GM23338 (cell line): ENCODE measurements around the gene TRNP1.

Experiments
- CREB1 ChIP-seq: fragments of 250-450 bp; sonication (Bioruptor Pico); IDR thresholded peaks from 2 replicates; pipeline ENCODE4 v1.5.0; 2020; ENCODE audit warnings: low read depth, mild to moderate bottlenecking, moderate library complexity
- EZH2 ChIP-seq: fragments of 200-600 bp; sonication (generic); IDR thresholded peaks from one replicate; pipeline ENCODE4 v1.8.0; 2017; ENCODE audit warnings: antibody characterized with exemption, mild to moderate bottlenecking, low read depth; ENCODE audit not compliant: unreplicated experiment
- EZH2phosphoT487 ChIP-seq: fragments of 200-600 bp; sonication (generic); IDR thresholded peaks from one replicate; pipeline ENCODE4 v1.8.1; 2018; ENCODE audit warnings: antibody characterized with exemption; ENCODE audit not compliant: unreplicated experiment
- JUNB ChIP-seq: IDR thresholded peaks from one replicate; pipeline ENCODE4 v1.6.1; 2016; ENCODE audit warnings: antibody characterized with exemption; ENCODE audit not compliant: unreplicated experiment
- POLR2AphosphoS5 ChIP-seq: IDR thresholded peaks from 2 replicates; pipeline ENCODE4 v1.6.1; 2016; ENCODE audit warnings: antibody characterized with exemption, low read depth
- STAT1 ChIP-seq: IDR thresholded peaks from one replicate; pipeline ENCODE4 v1.6.1; 2016; ENCODE audit warnings: antibody characterized with exemption; ENCODE audit not compliant: unreplicated experiment
- TF ChIP-seq, protein P1 (sequence below), 2 experiments: fragments of 200-600 bp in 1 of 2; sonication (generic) in 1 of 2; conservative IDR thresholded peaks; 2 replicates each; pipeline versions ENCODE4 v1.5.1 to v1.6.1; 2016 to 2017; ENCODE audit warnings: antibody characterized with exemption in 2 of 2, low read depth in 2 of 2, mild to moderate bottlenecking in 2 of 2, moderate library complexity in 1 of 2
- TF ChIP-seq, protein P2 (sequence below): IDR thresholded peaks from one replicate; pipeline ENCODE4 v1.6.1; 2018; ENCODE audit warnings: antibody characterized with exemption; ENCODE audit not compliant: unreplicated experiment
- TF ChIP-seq, protein P3 (sequence below): fragments of 250-450 bp; sonication (Bioruptor Pico); IDR thresholded peaks from 2 replicates; pipeline ENCODE4 v1.5.0; 2020; ENCODE audit warnings: mild to moderate bottlenecking, moderate library complexity

DNA sequence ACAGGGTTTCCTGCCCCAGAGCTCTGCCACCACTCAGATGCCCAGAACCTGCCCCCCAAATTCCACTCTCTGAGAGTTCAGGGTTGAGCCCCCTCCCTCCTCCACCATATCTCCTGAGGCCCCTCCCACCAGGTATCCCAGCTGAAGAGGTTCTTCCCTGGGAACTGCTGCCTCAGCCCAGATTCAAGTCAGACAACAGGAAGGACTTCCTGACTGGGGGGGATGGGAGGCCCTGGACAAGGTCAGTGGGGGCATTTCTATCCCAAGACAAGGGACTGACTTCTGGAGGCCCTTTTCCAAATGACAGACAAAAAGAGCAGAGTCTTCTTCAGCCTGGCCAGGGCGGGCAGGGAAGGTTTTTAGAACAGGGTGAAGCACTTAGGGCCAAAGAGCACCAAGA, 43.2 kb downstream of the TRNP1 start:
- TF ChIP-seq, protein P1, sequence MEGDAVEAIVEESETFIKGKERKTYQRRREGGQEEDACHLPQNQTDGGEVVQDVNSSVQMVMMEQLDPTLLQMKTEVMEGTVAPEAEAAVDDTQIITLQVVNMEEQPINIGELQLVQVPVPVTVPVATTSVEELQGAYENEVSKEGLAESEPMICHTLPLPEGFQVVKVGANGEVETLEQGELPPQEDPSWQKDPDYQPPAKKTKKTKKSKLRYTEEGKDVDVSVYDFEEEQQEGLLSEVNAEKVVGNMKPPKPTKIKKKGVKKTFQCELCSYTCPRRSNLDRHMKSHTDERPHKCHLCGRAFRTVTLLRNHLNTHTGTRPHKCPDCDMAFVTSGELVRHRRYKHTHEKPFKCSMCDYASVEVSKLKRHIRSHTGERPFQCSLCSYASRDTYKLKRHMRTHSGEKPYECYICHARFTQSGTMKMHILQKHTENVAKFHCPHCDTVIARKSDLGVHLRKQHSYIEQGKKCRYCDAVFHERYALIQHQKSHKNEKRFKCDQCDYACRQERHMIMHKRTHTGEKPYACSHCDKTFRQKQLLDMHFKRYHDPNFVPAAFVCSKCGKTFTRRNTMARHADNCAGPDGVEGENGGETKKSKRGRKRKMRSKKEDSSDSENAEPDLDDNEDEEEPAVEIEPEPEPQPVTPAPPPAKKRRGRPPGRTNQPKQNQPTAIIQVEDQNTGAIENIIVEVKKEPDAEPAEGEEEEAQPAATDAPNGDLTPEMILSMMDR (conservative IDR thresholded peaks at IDR 0.05; ENCODE audit: low read depth in 2 of 2) = no peak
- TF ChIP-seq, protein P2, sequence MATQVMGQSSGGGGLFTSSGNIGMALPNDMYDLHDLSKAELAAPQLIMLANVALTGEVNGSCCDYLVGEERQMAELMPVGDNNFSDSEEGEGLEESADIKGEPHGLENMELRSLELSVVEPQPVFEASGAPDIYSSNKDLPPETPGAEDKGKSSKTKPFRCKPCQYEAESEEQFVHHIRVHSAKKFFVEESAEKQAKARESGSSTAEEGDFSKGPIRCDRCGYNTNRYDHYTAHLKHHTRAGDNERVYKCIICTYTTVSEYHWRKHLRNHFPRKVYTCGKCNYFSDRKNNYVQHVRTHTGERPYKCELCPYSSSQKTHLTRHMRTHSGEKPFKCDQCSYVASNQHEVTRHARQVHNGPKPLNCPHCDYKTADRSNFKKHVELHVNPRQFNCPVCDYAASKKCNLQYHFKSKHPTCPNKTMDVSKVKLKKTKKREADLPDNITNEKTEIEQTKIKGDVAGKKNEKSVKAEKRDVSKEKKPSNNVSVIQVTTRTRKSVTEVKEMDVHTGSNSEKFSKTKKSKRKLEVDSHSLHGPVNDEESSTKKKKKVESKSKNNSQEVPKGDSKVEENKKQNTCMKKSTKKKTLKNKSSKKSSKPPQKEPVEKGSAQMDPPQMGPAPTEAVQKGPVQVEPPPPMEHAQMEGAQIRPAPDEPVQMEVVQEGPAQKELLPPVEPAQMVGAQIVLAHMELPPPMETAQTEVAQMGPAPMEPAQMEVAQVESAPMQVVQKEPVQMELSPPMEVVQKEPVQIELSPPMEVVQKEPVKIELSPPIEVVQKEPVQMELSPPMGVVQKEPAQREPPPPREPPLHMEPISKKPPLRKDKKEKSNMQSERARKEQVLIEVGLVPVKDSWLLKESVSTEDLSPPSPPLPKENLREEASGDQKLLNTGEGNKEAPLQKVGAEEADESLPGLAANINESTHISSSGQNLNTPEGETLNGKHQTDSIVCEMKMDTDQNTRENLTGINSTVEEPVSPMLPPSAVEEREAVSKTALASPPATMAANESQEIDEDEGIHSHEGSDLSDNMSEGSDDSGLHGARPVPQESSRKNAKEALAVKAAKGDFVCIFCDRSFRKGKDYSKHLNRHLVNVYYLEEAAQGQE = no peak
- TF ChIP-seq POLR2AphosphoS5 (no peak), EZH2phosphoT487 (no peak), CREB1 (CRISPR knock-in tag) (no peak), EZH2 (no peak), JUNB (no peak), STAT1 (no peak)
- TF ChIP-seq, protein P3, sequence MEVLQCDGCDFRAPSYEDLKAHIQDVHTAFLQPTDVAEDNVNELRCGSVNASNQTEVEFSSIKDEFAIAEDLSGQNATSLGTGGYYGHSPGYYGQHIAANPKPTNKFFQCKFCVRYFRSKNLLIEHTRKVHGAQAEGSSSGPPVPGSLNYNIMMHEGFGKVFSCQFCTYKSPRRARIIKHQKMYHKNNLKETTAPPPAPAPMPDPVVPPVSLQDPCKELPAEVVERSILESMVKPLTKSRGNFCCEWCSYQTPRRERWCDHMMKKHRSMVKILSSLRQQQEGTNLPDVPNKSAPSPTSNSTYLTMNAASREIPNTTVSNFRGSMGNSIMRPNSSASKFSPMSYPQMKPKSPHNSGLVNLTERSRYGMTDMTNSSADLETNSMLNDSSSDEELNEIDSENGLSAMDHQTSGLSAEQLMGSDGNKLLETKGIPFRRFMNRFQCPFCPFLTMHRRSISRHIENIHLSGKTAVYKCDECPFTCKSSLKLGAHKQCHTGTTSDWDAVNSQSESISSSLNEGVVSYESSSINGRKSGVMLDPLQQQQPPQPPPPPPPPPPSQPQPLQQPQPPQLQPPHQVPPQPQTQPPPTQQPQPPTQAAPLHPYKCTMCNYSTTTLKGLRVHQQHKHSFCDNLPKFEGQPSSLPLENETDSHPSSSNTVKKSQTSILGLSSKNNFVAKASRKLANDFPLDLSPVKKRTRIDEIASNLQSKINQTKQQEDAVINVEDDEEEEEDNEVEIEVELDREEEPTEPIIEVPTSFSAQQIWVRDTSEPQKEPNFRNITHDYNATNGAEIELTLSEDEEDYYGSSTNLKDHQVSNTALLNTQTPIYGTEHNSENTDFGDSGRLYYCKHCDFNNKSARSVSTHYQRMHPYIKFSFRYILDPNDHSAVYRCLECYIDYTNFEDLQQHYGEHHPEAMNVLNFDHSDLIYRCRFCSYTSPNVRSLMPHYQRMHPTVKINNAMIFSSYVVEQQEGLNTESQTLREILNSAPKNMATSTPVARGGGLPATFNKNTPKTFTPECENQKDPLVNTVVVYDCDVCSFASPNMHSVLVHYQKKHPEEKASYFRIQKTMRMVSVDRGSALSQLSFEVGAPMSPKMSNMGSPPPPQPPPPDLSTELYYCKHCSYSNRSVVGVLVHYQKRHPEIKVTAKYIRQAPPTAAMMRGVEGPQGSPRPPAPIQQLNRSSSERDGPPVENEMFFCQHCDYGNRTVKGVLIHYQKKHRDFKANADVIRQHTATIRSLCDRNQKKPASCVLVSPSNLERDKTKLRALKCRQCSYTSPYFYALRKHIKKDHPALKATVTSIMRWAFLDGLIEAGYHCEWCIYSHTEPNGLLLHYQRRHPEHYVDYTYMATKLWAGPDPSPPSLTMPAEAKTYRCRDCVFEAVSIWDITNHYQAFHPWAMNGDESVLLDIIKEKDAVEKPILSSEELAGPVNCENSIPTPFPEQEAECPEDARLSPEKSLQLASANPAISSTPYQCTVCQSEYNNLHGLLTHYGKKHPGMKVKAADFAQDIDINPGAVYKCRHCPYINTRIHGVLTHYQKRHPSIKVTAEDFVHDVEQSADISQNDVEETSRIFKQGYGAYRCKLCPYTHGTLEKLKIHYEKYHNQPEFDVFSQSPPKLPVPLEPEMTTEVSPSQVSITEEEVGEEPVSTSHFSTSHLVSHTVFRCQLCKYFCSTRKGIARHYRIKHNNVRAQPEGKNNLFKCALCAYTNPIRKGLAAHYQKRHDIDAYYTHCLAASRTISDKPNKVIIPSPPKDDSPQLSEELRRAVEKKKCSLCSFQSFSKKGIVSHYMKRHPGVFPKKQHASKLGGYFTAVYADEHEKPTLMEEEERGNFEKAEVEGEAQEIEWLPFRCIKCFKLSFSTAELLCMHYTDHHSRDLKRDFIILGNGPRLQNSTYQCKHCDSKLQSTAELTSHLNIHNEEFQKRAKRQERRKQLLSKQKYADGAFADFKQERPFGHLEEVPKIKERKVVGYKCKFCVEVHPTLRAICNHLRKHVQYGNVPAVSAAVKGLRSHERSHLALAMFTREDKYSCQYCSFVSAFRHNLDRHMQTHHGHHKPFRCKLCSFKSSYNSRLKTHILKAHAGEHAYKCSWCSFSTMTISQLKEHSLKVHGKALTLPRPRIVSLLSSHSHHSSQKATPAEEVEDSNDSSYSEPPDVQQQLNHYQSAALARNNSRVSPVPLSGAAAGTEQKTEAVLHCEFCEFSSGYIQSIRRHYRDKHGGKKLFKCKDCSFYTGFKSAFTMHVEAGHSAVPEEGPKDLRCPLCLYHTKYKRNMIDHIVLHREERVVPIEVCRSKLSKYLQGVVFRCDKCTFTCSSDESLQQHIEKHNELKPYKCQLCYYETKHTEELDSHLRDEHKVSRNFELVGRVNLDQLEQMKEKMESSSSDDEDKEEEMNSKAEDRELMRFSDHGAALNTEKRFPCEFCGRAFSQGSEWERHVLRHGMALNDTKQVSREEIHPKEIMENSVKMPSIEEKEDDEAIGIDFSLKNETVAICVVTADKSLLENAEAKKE (CRISPR knock-in tag) = no peak
